Measurements from ENCODE around the gene MAP3K5.

MAP3K5 gene

DNA sequence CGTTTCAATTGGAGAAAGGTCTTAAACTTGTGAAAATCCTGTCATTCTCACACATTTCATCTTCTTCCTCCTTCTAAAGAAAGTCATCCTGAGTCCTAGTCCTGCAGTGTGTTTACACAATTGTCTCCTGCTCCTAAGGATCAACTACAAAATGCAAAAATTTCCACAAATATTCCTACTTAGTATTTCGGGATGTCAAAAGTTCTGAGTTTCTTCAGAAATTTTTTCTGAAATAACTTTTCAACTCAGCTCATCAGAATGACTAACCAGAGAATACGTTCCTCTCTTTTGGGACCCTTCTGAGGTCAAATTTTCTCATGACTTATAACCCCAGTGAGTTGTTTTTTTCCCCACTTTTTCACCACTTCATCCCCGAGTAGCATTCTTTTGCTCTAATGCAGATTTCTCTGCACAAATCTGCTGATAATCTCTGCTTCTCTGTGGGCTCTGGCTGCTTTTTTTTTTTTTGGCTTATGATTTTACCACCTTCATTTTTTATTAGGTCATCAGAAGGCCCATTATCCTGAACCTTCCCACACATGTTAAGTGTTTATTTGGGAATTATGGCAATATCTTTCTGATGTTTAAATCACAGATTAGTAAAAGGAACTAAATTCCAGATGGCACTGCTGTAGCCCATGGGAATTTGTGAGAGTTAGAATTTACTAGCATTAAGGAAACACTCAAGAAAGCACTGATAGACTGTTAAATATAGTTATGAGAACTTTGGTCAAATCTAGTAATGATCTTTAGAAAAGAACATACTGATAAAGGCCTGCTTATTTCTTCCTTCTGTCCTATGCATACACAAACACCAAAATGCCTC lies 41.4 kb downstream of the MAP3K5 start:
- in situ Hi-C loops (cut with HindIII; ENCODE audit: low sequenced_read_pairs): no loop called here

DNA sequence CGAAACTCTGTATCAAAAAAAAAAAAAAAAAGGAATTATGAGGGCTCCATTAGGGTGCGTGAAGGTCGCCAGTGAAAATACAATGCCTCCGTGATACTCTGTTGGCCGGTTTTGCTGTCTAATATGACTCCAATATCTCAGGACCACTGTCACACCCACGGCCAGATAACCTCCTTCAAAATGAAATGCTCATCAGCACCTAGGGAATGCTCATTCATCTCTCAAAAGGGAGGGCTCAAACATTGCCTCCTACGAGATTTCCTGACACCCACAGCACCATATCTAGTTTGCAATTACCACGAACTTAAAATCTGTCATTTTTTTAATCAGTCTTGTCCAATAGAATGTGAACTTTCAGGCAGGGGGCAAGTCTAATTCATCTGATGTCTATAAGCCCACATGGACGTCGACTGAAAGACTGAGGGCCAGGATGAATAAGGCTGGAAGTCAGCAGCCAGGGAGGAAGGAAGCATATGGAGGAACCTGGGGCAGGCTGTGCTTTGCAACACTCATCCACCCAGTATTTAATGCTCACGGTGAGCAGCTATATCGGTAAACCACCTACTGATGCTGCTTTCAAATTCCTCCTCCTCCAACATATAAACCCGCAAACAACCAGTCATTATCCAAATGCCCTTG lies 42.8 kb downstream of the MAP3K5 start:
- in situ Hi-C loops (cut with HindIII; ENCODE audit: low sequenced_read_pairs): no loop called here

DNA sequence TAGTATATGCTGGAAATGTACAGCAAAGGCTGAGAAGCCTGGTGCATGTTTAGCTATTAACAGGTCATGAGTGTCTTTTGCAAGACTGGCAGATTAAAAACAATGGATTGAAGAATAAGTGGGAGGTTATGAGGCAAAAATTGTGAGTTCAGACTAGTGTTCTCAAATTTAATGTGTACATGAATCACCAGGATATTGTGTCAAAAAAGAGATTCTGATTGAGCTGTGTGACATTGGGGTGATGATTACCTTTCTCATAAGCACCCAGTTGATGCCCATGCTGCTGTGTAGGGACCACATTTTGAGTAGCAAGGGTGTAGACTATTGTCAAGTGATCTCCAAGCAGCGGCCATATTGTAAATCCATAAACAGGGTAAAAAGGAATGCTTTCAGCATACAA lies 44.8 kb downstream of the MAP3K5 start:
- in situ Hi-C loops (cut with HindIII; ENCODE audit: low sequenced_read_pairs): no loop called here

DNA sequence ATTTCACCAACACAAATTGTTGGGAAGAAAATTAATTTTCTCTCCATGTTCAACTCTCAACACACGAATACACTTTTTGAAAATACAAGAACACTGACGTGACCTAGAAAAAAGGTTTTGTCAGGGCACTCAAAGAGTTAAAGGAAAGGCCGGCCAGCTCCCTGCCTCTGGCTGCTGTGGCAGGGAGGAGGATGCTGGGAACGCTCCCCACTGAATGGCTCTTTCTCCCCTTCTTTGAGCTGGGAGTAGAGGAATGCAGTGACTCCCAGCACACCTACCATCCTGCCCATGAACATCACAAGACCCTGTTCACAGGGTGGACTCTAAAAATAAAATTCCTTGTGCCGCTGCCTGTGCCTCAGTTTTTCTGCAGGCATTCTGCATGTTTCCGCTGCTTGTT lies 47.0 kb downstream of the MAP3K5 start:
- in situ Hi-C loops (cut with HindIII; ENCODE audit: low sequenced_read_pairs): no loop called here

DNA sequence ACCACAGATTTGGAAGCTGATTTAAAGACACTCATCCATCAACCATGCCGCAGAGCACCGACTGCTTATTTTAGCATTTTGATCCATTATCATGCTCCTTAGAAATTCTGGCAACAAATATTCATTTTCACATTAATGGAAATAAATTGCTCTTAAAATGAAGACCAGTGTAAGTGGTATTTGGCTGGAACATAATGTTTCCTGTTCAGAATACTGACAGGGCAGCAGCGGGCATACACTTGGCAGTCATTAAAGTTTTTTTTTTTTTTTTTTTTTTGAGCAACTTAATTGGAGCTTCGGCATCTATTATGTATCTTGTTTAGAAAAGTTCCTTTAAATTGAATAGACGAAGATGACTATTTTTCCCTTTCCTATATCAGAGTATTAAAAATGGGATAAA lies 47.4 kb downstream of the MAP3K5 start:
- in situ Hi-C loops (cut with HindIII; ENCODE audit: low sequenced_read_pairs): no loop called here

DNA sequence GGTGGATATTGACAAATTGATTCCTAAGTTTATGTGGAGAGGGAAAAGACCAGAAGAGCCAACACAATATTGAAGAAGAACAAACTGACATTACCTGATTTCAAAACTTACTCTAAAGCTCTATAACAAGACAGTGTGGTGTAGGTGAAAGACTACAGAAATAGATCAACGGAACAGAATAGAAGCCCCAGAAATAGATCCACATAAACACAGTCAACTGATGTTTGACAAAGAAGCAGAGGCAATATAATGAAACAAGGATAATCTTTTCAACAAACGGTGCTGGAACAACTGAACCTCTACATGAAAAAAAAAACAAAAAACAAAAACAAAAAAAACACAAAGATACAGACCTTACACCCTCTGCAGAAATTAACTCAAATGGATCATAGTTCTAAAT lies 50.2 kb downstream of the MAP3K5 start:
- in situ Hi-C loops (cut with HindIII; ENCODE audit: low sequenced_read_pairs): no loop called here

DNA sequence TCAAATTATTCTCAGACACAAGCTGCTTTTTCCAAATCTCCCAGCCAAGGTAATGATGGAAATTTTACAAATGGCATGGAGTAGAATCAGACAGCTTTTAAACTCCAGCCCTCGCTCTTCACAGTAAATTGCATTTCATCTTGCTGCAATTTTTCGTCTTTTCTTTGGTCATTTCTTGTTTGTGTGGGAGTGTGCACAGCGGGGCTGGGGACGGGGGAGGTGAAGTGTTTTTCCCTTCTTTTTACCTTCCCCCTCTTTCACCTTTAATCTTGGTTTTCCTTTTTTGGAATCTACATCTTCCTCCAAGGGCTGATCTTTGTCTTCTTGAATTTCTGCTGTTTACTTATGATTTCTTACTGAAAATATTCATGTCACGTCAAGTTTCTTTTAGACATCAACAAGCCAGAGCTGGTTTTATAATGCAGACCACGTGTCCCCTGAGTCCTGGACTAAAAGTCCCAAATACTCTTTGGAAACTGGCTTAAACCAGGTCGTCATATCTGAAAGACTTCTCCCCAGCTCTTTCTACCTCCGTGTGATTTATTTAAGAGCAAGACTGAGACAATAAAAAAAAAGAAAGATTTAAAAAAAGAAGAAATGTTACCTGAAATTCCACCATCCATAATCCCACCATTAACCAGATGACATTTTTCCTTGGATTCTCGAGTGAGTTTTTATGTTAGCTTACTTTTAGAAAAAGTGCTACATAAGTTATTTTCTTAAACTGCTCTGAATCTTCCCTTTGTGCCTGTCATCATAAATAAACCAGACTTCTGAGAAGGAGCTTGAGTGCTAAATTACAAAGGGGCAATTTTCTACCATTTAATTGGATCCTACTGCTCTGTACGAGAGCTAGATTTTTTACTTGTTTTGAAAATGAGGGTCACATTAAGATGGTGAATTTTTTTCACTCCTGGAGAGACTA lies 52.0 kb downstream of the MAP3K5 start:
- in situ Hi-C loops (cut with HindIII; ENCODE audit: low sequenced_read_pairs): no loop called here

DNA sequence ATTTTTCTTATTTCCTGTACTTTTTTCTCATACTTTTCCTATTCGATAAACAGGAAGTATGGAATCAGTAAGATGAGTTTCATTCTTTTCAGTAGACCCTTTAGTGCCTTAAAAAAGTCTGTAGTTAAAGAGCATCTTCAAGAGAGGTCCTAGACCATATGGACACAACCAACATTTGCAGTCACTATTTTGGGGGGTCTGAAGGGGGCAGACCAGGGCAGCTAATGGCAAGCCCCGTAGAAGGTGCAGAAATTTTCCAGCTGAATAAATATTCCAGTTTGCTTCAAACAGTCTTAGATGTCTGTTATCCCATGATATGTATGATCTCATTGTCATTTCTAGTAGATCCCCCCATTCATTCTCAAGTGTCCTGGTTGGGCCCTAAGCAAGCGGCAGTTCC lies 52.8 kb downstream of the MAP3K5 start:
- in situ Hi-C loops (cut with HindIII; ENCODE audit: low sequenced_read_pairs): no loop called here

DNA sequence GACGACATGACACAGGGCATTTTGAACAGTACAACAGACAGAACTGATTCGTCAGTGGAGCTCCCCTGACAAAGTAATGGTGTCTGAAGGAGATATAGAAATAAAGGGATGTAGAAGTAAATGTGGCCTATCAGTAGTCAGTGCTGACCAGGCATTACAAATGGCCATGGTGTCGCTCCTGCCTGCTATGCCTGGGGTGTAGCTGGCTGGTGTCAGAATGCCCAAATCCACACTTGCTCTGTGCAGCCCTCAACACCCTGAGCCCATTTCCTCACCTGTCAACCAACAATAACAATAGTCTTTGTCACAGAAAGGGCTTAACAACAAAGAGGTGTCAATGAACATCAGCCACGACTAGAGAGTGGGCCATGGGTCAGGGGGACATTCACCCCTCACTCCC lies 53.2 kb downstream of the MAP3K5 start:
- in situ Hi-C loops (cut with HindIII; ENCODE audit: low sequenced_read_pairs): no loop called here

DNA sequence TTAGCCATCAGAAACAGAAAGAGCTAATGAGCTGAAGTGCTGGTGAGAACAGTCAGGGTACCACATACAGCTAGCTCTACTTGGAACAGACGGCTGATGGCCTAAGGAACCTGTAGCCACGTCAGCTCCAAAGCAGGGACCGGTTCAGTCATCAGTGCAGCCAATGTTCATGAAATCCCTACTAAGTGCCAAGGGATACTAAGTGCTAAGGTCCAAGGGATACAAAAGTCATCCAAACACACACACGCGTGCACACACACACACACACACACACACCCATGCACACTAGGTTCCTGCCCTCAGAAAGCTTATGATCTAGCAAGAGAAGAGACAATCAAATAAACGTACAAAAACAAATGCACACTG lies 53.6 kb downstream of the MAP3K5 start:
- in situ Hi-C loops (cut with HindIII; ENCODE audit: low sequenced_read_pairs): no loop called here

DNA sequence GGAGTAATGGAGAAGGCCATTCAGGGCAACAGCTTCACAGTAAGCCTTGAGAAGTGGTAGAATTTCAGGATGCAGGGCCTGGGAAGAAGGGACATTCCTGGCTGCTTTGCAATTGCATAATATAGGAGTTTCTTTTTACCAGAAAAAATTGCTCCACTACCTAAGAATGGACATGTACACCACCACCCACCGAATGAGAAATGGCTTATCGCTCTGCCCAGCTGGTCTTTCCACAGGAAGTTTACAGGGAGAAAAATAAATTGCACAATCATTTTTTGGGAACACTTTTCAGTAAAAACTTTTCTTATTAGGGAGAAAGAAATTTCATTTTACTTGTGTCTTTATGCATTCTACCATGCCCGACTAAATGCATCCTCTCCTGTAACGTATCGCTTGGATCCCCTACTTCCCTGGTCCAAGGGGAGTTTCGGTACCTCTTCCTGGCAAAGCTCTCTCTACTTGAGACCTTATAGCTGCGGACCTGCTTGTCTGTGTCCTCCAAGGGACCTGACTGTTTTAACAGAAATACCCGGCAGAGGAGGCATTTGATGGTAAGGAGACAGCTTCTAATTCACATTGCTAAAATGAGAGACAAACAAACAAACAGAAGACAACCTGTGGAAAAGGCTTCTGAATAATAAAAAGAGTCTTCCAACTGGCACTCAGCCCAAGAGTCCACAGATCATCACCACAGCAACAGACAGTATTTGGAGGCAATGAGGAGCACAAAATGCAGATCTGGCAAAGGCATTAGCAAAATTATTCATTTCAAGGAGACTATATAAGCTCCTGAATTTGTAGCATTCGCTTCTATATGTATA lies 54.2 kb downstream of the MAP3K5 start:
- in situ Hi-C loops (cut with HindIII; ENCODE audit: low sequenced_read_pairs): no loop called here

DNA sequence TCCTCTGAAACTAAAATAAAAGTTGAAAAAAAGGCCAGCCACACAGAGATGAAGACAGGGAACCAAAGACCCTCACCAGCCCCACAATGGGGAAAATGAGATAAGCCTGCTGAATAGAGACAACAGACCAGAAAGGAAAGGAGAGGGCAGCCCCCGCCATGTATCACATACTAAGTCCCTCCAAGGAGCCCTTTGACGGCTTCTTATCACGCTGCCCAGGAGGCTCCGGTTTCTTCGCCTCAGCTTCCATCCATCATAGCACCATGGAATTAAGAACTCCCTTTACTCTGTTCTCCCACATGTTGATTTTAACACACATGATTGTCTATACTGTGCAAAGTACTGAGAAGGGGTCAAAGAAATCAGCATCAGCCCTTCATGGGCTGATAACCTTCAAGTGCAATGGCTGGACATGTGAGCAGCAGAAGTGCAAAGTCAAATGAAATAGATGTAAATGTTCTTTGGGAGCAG lies 54.9 kb downstream of the MAP3K5 start:
- in situ Hi-C loops (cut with HindIII; ENCODE audit: low sequenced_read_pairs): no loop called here

DNA sequence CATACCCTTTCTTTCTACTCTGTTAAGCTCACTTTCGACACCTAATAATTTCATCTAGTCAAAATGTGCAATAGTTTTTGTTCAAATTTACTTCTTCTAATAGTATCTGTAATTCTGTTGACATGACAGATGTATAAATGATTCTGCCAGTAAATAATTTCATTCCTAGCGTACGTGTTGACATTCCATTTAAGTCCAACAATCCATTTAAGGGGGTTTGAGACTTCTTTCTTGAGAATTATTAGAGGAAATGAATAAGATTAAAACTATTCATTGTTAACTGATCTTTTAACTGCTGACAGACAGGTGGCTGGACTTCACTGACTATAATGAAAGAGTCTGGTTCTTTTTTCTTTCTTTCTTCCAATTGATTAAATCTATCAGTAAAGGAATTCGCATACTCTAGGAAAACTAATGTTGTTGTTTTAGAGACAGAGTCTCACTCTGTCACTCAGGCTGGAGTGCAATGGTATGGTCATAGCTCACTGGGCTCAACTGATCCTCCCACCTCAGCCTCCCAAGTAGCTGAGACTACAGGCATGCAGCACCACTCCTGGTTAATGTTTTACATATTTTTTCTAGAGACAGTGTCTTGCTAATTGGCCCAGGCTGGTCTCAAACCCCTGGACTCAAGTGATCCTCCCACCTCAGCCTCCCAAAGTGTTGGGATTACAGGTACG lies 55.9 kb downstream of the MAP3K5 start:
- in situ Hi-C loops (cut with HindIII; ENCODE audit: low sequenced_read_pairs): no loop called here

DNA sequence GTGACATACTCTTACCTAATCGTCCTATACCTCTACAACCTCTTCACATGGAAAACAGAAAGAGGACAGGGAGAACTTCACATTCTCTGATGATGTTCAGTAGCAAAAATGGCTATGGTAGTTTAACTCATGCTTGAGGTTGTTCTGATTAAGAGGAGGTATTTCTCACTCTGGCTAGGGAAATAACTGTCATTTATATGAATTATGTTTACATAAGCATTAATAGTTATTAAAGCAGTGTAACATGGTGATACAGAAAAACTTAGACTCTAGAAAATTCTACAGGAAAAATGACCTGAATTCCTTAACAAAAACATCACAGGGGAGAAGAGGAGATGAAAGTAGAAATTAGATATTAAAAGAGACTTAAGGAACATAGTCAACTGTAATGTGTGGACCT lies 57.3 kb downstream of the MAP3K5 start:
- in situ Hi-C loops (cut with HindIII; ENCODE audit: low sequenced_read_pairs): no loop called here

DNA sequence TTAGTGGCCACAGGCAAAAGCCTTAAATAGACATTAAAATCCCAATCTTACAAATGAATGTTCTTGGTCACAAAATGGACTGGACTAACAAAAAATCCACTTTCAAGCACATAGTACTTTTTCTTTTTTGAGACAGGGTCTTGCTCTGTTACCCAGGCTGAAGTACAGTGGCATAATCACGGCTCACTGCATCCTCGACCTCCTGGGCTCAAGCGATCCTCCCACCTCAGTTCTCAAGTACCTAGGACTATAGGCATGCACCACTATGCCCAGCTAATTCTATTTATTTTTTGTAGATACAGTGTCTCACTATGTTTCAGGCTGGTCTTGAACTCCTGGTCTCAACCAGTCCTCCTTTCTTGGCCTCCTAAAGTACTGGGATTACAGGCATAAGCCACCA lies 59.4 kb downstream of the MAP3K5 start:
- in situ Hi-C loops (cut with HindIII; ENCODE audit: low sequenced_read_pairs): no loop called here

DNA sequence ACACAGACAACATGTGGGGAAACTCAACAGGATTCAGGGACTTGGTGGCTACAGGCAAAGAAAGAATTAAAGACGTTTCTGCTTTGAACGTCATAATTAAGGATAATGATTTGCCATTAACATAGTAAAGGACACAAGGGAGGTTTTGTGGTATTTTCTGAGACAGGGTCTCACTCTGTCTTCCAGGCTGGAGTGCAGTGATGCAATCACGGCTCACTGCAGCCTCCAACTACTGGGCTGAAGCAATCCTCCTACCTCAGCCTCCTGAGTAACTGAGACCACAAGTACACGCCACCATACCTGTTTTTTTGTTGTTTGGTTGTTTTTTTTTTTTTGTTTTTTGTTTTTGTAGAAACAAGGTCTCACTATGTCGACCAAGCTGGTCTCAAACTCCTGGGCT lies 62.4 kb downstream of the MAP3K5 start:
- in situ Hi-C loops (cut with HindIII; ENCODE audit: low sequenced_read_pairs): no loop called here

DNA sequence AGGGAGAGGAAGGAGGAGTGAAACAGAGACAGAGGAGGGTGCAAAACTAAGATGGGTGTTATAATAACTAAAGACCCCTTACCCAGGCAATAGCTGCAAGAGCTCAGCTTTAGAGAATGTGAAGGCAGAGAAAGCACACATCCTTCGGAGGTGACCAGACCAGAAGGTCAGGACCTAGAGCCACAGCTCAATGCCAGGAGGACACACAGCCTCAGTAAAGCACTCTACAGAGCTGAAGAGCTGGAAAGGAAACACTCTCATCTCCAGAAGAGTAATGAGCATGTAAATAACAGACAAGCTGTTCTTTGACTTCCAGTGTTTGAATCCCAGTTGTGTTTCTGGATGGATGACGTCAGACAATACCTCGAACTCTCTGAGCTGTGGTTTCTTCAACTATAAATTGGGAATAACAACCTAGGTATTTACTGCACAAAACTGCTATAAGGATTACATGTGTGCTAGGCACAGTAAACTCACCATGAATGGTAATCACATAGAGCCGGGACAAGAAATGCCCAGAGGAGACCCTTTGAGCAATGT lies 63.2 kb downstream of the MAP3K5 start:
- in situ Hi-C loops (cut with HindIII; ENCODE audit: low sequenced_read_pairs): no loop called here

DNA sequence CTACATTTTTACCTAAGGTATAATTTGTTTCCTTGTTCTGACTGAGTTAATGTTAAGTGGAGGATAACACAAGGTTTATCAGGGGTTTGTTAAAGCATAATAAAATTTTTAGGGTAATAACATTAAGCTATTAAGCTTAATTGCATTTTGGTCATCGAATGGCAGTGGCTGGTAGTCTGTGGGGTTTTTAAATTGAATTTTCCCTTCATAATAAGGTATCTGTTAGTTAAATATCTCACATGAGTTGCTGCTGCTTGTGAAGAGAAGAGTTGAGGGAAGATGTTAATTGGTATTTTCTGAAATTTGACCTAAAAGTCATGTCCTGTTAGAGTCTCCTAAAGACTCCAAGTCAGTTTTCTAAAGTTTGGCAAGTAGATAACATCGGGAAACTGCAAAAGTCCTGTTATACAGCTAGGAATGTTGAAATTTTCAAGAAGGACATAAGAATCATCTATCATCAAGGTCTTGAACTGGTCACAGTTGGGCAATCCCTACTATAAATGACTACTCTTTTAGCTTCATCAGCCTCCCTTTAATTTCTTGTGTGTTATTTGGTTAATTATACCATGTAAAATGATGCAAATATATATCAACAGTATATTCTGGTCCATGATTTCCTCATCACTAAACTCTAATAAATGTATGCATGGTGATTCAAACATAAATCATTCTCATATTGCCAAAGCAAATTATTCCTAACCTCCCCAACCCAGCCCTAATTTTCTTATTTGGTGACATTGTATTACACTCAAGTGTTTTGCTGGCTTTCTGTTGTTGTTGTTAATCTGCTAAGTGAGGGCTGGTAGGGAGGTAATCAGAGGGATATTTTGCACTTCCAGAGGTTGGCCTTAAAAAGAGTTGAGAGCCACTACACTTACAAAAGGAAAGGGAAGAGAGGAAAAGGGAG lies 64.0 kb downstream of the MAP3K5 start:
- in situ Hi-C loops (cut with HindIII; ENCODE audit: low sequenced_read_pairs): no loop called here

Measured in DLD1 (cell line).